Fibroblast of the aortic adventitia (primary cell): Measurements from ENCODE around the gene SUN2. TPM values are rescaled to one million over a fixed set of nuclear protein-coding genes. Genes with fewer than 3 reads are reported as not detected.

ENCODE experiments used
- DNase-seq: peaks from one replicate; pipeline ENCODE4 v3.0.0-alpha.2; 2010; ENCODE audit warnings: low read depth
- H3K4me3 ChIP-seq: 2 replicates; pipeline ENCODE4 v1.5.1; 2011; ENCODE audit warnings: low read depth, mild to moderate bottlenecking, control low read depth, low read length, moderate library complexity
- CTCF ChIP-seq: IDR thresholded peaks from 2 replicates; pipeline ENCODE4 v1.5.1; 2011; ENCODE audit warnings: mild to moderate bottlenecking, low read length, control low read depth, inconsistent platforms; ENCODE audit not compliant: insufficient read depth
- total RNA-seq: library from RNA; depleted of rRNA; stranded (reverse); fragments of >200 nt; gene quantifications from 2 replicates; pipeline ENCODE4 v1.2.3, GENCODE V29; 2012; ENCODE audit warnings: low replicate concordance

Gene SUN2
- total RNA-seq, 1 donor, result 69.1 TPM

GRCh38 chr22:38755155-38755910 lies 465 bp downstream of the SUN2 start:
- peak; percentile 68 for DNase-seq
- peak overlapping the region; percentile 68 for H3K4me3 ChIP-seq
- TF ChIP-seq CTCF, result no peak

- DNase-seq, result peak; percentile 55
- no peak for TF ChIP-seq CTCF
- H3K4me3 ChIP-seq, result peak overlapping the region; percentile 68
Observed at GRCh38 chr22:38754751-38755154, 1.0 kb downstream of the SUN2 start.

- peak overlapping the region; percentile 68 for H3K4me3 ChIP-seq
- DNase-seq, result peak; percentile 83
- TF ChIP-seq CTCF, result no peak
Observed at GRCh38 chr22:38753948-38754750, 1.6 kb downstream of the SUN2 start.

GRCh38 chr22:38751422-38752346 lies 4.1 kb downstream of the SUN2 start:
- TF ChIP-seq CTCF, result no peak
- DNase-seq, result no peak
- no peak overlapping the region for H3K4me3 ChIP-seq

GRCh38 chr22:38751066-38751421 lies 4.8 kb downstream of the SUN2 start:
- H3K4me3 ChIP-seq, result no peak overlapping the region
- DNase-seq, result no peak
- no peak for TF ChIP-seq CTCF

- DNase-seq, result no peak
- no peak for TF ChIP-seq CTCF
- no peak overlapping the region for H3K4me3 ChIP-seq
Observed at GRCh38 chr22:38750638-38751037, 5.2 kb downstream of the SUN2 start.
